Measurements from ENCODE around the gene ISM1. TPM values are rescaled to one million over a fixed set of nuclear protein-coding genes. Genes with fewer than 3 reads are reported as not detected.

The ISM1 gene
- total and polyA plus RNA-seq, 2 of the 13 experiments (the other 11 are each of a cell fraction or from before 2014, with no cell fraction given), result 0.40 to 1.4 TPM

DNA sequence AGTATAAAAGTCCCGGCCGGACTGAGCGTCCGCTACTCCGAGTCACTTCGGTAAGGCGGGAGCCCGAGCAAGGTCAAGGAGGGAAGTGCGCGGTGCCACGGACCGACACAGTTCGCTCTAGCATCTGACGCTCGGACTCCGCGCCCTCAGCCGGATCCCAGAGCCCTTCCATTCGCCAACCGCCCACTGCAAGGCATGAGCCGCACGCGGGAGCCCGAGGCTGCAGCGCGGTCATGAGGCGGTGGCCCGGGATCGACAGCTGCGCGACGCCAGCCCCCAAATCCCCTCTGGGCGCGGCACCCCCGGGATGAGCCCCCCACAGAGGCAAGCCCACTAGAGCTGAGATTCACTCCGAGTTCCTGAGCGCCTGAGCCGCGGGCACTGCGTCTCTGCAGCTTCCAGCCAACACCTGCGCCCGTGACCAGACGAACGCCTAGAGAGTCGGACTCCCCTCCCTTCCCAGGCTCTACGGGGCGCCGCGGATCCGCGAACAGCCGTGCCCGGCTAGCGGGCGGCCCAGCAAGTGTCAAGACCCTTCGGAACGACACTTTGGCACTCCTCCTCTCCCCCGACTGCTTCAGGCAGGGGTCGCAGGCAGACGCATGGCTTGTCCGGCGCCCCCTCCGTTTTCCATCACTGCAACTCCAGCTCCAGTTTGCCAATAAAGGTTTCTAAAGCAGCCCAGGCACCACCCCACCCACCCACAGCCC, 725 bp upstream of the ISM1 start (continued):
- TF ChIP-seq, protein P1, sequence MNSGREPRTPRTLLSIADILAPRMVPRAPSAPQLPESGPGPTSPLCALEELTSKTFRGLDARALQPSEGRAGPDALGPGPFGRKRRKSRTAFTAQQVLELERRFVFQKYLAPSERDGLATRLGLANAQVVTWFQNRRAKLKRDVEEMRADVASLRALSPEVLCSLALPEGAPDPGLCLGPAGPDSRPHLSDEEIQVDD (CRISPR knock-in tag; IDR thresholded peaks at IDR 0.05; ENCODE audit: borderline replicate concordance), result peak; percentile 72; the same call in 1 of the 2 replicates
- TF ChIP-seq ZBTB1 (CRISPR knock-in tag; IDR thresholded peaks at IDR 0.05; ENCODE audit: borderline replicate concordance) (no peak), ISL2 (CRISPR knock-in tag; IDR thresholded peaks at IDR 0.05) (0 out of 2 replicates have a peak, but pooled peaks have one; percentile 44), DDIT3 (CRISPR knock-in tag; IDR thresholded peaks at IDR 0.05) (no peak), ZNF12 (CRISPR knock-in tag; IDR thresholded peaks at IDR 0.05) (no peak), SP2 (CRISPR knock-in tag; IDR thresholded peaks at IDR 0.05) (no peak), ZNF225 (CRISPR knock-in tag; IDR thresholded peaks at IDR 0.05) (no peak), ZNF564 (CRISPR knock-in tag; IDR thresholded peaks at IDR 0.05) (0 out of 2 replicates have a peak, but pooled peaks have one; percentile 47), ZNF224 (CRISPR knock-in tag; IDR thresholded peaks at IDR 0.05) (no peak), ZNF44 (CRISPR knock-in tag; IDR thresholded peaks at IDR 0.05) (no peak; the same call in 1 of the 2 replicates), RNF219 (CRISPR knock-in tag; IDR thresholded peaks at IDR 0.05) (no peak), PRMT3 (CRISPR knock-in tag; IDR thresholded peaks at IDR 0.05; ENCODE audit: borderline replicate concordance, low read depth) (no peak), ATF7-NPFF (CRISPR knock-in tag; IDR thresholded peaks at IDR 0.05; ENCODE audit: low read depth) (peak; percentile 58; the same call in 1 of the 2 replicates), DPF2 (CRISPR knock-in tag; IDR thresholded peaks at IDR 0.05; ENCODE audit: borderline replicate concordance, low read depth) (no peak), ZNF552 (CRISPR knock-in tag; IDR thresholded peaks at IDR 0.05; ENCODE audit: borderline replicate concordance) (no peak; the same call in 1 of the 2 replicates), RXRB (CRISPR knock-in tag; IDR thresholded peaks at IDR 0.05; ENCODE audit: borderline replicate concordance) (0 out of 2 replicates have a peak, but pooled peaks have one; percentile 19), FOXK2 (IDR thresholded peaks at IDR 0.05) (no peak), GPN1 (CRISPR knock-in tag; IDR thresholded peaks at IDR 0.05; ENCODE audit: borderline replicate concordance) (no peak)
- TF ChIP-seq, protein P2, sequence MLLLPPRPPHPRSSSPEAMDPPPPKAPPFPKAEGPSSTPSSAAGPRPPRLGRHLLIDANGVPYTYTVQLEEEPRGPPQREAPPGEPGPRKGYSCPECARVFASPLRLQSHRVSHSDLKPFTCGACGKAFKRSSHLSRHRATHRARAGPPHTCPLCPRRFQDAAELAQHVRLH (CRISPR knock-in tag; IDR thresholded peaks at IDR 0.05; ENCODE audit: borderline replicate concordance, low read depth), result 0 out of 2 replicates have a peak, but pooled peaks have one; percentile 55
- TF ChIP-seq, protein P3, sequence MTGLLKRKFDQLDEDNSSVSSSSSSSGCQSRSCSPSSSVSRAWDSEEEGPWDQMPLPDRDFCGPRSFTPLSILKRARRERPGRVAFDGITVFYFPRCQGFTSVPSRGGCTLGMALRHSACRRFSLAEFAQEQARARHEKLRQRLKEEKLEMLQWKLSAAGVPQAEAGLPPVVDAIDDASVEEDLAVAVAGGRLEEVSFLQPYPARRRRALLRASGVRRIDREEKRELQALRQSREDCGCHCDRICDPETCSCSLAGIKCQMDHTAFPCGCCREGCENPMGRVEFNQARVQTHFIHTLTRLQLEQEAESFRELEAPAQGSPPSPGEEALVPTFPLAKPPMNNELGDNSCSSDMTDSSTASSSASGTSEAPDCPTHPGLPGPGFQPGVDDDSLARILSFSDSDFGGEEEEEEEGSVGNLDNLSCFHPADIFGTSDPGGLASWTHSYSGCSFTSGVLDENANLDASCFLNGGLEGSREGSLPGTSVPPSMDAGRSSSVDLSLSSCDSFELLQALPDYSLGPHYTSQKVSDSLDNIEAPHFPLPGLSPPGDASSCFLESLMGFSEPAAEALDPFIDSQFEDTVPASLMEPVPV (CRISPR knock-in tag; IDR thresholded peaks at IDR 0.05), result peak; percentile 59; the same call in 1 of the 2 replicates
- TF ChIP-seq, protein P4, sequence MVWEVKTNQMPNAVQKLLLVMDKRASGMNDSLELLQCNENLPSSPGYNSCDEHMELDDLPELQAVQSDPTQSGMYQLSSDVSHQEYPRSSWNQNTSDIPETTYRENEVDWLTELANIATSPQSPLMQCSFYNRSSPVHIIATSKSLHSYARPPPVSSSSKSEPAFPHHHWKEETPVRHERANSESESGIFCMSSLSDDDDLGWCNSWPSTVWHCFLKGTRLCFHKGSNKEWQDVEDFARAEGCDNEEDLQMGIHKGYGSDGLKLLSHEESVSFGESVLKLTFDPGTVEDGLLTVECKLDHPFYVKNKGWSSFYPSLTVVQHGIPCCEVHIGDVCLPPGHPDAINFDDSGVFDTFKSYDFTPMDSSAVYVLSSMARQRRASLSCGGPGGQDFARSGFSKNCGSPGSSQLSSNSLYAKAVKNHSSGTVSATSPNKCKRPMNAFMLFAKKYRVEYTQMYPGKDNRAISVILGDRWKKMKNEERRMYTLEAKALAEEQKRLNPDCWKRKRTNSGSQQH (CRISPR knock-in tag; IDR thresholded peaks at IDR 0.05; ENCODE audit: low read depth), result no peak
- TF ChIP-seq, protein P5, sequence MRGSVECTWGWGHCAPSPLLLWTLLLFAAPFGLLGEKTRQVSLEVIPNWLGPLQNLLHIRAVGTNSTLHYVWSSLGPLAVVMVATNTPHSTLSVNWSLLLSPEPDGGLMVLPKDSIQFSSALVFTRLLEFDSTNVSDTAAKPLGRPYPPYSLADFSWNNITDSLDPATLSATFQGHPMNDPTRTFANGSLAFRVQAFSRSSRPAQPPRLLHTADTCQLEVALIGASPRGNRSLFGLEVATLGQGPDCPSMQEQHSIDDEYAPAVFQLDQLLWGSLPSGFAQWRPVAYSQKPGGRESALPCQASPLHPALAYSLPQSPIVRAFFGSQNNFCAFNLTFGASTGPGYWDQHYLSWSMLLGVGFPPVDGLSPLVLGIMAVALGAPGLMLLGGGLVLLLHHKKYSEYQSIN (CRISPR knock-in tag; IDR thresholded peaks at IDR 0.05; ENCODE audit: borderline replicate concordance), result no peak

Data from HepG2 (cell line).